EL (cell line): Measurements from ENCODE around the gene KLHDC8B.
A peak's percentile ranks its signal among the peaks of the same experiment; 100 is the strongest.

Experiments used
- DNase-seq: peaks from one replicate; pipeline ENCODE4 v3.0.0-alpha.2; 2016

The KLHDC8B gene

GRCh38 chr3:49171119-49171774, at the start of gene KLHDC8B:
Gene KLHDC8B (plus strand): TSS chr3:49171598. CDS start chr3:49172770, 1,172 bp downstream.
- peak; percentile 85 for DNase-seq

DNA sequence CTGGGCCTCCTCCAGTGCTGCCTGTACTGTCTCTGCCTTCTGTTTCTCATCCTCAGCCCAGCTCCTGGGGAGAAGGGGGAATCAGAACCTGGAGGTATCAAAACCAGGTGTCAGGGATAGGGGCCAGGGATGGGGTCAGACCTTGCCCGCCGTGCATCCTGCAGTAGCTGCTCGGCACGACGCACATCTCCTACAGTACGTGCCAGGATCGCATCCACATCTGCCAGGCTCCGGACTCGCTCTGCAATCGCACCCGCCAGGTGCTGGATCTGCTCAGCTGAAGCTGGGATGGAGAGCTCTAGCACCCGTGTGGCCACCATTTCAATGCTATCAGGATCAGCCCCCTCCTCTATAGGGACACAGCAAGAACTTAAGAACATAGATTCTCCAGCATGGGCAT, 49.4 kb upstream of the KLHDC8B start:
- no peak for DNase-seq

DNA sequence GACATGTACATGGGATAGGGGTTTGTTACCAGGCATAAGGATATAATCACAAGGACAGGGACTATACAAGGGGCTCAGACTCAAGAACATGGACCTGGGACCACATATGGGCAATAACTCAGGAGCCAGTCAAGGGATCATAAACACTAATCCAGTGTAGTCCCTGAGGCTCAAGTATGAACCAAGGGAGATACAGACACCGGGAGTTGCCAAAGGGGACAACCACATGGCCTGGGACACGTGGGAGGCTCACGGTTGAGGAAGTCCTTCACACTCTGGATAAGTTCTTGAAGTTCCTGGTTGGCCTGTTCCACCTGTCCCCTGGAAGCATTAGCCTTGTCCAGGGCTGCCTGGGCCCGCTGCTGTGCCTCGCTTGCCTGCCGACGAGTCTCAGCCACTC, 48.9 kb upstream of the KLHDC8B start:
- no peak for DNase-seq

DNA sequence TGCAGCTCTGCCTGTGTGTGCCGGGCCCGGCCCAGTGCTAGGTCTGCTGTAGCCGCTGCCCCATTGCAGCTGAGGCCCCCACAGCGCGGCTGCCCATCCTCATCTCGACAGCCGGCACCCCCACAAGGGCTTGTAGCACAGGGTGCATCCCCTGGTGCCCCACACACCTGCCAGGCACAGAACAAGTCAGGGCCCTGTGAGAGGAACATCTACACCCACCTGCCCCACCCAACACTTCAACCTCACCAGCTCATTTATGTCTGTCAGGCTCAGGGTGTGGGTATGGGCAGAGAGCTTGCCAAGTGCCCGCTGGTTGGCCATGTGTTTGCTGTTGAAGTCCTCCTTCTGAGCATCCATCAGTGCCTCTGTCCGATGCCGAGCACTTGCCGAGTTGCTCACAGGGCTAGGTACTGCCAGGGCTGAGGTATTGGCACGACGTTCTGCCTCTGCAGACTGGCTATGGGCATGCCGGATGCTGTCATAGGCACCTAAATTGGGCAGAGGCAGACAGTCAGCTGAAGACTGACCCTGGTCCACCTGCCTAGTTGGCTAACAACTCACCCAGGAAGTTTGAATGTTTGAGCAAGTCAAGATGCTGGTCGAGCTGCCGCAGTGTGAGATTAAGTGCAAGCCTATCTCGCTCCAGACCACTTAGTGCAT, 48.4 kb upstream of the KLHDC8B start:
- DNase-seq, result no peak

GRCh38 chr3:49123687-49124086, 47.7 kb upstream of the KLHDC8B start:
- no peak for DNase-seq

GRCh38 chr3:49124203-49124602, 47.2 kb upstream of the KLHDC8B start:
- no peak for DNase-seq

- DNase-seq, result no peak
Observed at GRCh38 chr3:49124991-49125670, 46.3 kb upstream of the KLHDC8B start.

- no peak for DNase-seq
Observed at GRCh38 chr3:49131040-49131439, 40.4 kb upstream of the KLHDC8B start.

DNA sequence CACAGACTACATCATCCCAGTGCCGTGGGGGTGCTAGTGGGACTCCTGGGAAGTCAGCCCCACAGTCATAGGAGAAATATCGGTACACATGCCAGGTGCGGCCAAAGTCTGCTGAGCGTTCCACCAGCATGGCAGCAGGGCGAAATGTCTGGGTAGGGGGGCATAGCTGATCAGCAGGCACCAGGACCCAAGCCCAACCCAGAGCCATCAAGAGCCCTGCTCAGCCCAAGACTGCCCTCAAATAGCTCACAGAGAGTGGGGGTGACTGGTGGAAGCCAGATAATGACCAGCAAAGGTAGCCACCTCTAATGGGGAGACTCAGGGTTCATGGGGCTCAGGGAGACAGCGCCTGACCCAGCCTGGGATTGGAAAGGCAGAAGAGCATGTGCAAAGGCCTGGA, 39.8 kb upstream of the KLHDC8B start:
- DNase-seq, result no peak

DNA sequence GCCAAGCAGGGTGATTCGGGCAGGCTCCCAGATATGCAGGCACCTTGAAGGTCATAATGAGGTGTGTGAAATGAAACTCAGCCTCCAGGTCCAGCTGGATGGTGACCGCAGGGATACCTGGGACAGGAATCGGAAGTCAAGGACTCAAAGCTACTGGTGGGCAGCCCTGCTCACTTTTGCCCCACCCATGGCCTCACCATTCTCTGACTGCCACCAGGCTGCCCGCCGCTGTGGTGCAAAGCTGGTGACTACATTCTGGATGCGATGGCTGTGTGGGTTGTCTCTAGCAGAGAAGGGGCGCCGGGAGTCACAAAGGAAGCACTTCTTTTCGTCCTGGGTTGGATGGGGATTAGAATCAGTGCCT, 39.3 kb upstream of the KLHDC8B start:
- no peak for DNase-seq

DNA sequence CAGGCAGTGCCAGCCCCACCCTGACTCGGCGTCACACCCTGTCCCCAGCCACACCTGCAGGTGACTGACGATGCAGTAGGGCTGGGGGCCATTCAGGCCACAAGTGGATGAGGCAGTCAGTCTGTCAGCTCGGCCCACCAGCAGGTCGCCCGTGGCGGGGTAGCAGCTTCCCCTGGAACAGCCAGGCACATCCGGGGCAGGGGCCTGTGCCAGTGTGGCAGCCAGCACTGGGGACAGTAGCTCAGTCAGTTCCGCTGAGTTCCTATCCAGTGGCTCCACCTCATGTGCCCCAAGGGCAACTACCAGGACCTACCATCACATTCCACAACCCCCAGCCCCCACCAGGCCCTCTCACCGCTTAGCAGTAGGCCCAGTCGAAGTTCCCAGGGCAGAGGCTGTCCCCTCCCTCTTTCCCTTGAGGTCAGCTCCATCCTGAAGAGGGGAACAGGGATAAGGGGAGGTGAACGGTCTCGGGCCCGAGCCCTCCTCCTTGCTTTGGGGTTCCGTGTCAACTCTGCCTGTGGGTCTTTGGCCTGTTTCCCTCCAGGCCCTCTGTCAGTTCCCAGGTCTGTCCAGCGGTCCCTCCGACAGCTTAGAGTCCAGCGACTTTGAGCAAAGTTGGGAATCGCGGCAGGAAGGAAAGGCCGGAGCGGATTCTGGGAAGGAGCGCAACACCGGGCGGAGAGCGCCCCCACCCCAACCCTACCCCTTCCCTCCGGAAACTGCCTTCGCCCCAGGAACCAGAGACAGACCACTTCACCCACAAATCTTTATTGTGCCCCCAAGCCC, 38.8 kb upstream of the KLHDC8B start, which contains the start of gene LAMB2:
LAMB2 (minus strand) TSS at position 614 of the 789 bp plus-strand sequence; CDS start at position 431, 183 bp downstream.
- DNase-seq, result peak; percentile 89

DNA sequence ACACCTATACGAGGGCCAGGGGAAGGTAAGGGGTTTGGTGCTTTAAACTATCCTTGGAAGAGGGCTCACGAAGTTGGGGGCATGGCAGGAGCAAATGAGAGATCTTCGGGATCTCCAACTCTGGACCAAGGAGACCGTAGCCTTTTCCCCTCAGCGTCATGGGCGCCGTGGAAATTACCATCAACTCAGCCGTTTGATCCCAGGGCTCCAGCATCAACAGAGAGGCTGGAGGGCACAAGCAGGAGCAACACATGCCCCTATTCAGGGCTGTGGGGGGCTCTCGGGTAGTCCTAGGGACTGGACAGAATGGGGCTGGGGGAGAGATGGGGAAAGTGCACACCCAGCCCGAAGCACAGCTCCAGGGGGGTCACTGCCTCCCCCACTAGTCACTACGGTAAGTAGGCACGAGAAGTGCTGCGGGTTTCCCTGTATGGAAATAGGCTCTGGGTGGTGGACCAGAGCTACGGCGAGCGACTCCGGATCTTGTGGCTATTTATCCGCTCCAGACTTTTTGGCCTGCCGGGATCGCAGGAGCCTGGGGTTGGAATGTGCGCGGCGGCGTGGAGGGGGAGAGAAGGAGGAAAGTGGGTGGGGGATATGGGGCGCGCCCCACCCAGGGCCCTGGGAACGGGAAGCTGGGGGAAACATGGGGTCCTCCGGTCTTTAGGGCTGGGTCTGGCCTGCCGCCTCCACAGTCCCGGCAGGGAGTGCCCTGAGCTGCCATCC, 38.0 kb upstream of the KLHDC8B start:
- peak; percentile 91 for DNase-seq

GRCh38 chr3:49134471-49135265, 36.7 kb upstream of the KLHDC8B start:
- DNase-seq, result no peak

DNA sequence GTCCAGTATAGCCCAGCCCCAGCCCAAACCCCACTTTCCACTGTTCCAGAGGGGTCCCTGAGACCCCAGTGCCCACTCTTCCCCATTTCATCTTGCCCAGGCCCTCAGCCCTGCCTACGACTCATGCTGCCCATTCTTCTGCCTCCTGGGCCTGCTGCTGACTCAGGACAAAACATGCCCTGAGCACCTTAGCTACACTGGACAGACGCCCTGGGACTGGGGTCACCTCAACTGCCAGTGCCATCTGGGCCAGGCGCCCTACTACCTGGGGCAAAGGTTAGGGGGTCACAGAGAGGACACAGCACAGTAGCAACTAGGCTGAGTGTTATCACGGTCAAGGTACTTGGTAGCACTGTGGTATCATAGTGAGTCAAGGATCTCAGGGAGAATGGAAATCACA, 35.9 kb upstream of the KLHDC8B start:
- no peak for DNase-seq

GRCh38 chr3:49140080-49140479, 31.3 kb upstream of the KLHDC8B start:
- no peak for DNase-seq

GRCh38 chr3:49148159-49148558, 23.2 kb upstream of the KLHDC8B start:
- DNase-seq, result no peak

DNA sequence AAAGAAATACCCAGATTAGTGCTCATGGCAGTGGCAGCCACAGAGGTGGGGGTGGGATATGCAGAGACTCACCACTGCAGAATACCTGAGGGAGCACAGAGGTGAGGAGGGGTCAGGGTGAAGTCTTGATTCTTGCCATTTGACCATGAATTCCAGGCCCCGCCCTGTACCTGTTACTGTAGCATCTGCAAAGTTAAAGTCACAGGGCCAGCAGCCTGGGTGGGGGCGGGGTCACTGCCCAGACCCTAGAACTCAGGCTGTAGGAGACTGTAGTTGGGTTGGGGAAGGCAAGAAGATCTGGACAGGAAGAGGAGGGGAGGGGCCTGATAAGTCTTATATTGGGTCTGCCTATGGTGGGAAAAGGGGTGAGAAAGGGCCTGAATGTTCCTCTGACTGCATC, 19.8 kb upstream of the KLHDC8B start:
- no peak for DNase-seq

DNA sequence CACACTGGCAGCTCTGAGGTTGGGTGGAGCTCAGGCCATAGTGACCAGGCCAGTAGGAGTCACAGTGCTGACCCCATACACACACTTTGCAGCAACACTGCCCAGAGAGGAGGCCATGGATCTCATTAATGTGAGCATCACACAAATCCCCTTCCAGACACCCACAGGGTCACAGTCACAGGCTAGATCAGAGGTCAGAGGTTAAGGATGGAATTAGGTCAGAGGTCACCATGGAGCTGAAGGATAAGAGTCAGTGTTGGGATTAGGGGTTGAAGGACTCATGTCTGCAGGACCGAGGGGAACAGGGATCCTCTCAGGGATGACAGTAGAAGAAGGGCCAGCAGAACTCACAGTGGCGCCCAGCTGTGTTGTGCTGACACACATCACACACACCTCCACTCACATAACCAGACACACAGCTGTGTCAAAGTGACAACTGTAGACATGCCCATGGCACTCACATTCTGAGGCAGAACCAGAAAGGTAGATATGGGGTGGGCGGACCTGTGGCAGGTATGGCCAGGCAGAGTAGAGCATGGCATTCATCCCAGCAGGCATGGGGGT, 18.0 kb upstream of the KLHDC8B start:
- no peak for DNase-seq

GRCh38 chr3:49157289-49157688, 14.1 kb upstream of the KLHDC8B start:
- DNase-seq, result no peak

DNA sequence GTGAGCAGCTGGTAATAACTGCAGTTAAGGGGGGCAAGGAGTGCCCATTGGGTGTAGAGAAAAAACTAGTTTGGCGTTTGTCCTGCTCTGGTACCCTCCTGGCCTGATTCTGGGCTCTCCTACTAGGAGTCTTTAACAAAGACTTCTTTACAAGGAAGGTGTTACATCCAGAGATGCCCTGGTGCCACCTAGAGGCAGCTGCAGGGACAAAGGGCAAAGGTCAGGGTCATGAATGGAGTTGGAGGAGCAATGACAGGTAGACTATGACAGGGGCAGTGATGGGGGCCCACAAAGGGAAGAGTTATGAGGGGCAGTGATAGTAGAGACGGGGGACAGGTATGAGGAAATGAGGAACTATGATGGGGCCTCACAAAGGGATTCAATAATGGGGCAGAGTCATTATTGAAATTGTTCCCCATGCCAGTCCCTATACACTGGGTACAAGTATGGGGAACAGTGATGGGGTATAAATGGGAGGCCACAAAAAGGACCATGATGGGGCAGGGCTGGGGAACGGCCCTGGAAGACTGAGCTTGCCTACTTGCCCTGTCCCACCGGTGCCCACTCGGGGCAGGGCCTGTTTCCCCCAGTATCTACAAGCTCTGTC, 13.2 kb upstream of the KLHDC8B start:
- DNase-seq, result no peak

DNA sequence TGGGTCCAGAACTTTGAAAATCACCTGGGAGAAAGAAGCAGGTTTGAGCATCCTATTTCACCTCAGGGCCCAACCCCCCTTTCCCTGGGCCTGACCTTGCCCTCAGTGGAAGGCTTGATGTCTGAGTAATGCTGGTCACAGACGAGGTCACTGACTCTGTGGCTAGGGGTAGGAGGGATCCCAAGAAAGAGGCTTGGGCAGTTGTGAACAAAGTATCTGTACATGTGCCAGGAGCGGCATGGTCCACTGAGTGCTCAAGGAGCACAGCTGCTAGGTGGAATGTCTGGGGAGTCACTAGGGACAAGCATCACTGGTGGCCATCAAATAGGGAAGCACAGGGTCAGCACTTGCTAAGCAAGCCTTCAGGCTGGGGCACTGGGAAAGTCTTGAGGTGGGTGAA, 12.6 kb upstream of the KLHDC8B start:
- no peak for DNase-seq
